HEK293 (cell line): ENCODE measurements around the gene PDE4A.

Source experiments
- CTCF ChIA-PET: fragments of 350-600 bp; formaldehyde crosslinking; extraction: SDS; loops from one replicate; lab custom pipeline; 2021; ENCODE audit warnings: antibody characterized with exemption; lab: Yijun Ruan, JAX
- POLR2A ChIA-PET: fragments of 300-600 bp; formaldehyde crosslinking; extraction: SDS; loops from one replicate; lab custom pipeline; 2020; ENCODE audit warnings: antibody characterized with exemption, inconsistent platforms; lab: Yijun Ruan, JAX
- H3K27ac ChIP-seq: fragments of 200-500 bp; sonication (Bioruptor generic); 2 replicates; pipeline ENCODE4 v1.5.1; 2014; ENCODE audit warnings: low read depth, low read length, control low read depth, inconsistent platforms; ENCODE audit errors: extremely low read depth
- H3K36me3 ChIP-seq, 2 experiments: fragments of 200-500 bp in 1 of 2; sonication (Bioruptor generic) in 1 of 2; 1 replicate in 1 of 2; 2 replicates in 1 of 2; pipeline ENCODE4 v1.5.1; 2014 to 2017; ENCODE audit warnings: inconsistent platforms in 2 of 2, low read length in 2 of 2; ENCODE audit not compliant: control insufficient read depth in 2 of 2, insufficient read depth in 1 of 2
- H3K4me1 ChIP-seq: fragments of 200-500 bp; sonication (Bioruptor generic); 2 replicates; pipeline ENCODE4 v1.5.1; 2014; ENCODE audit warnings: mild to moderate bottlenecking, low read length, inconsistent platforms; ENCODE audit not compliant: control insufficient read depth, insufficient read depth
- H3K4me3 ChIP-seq: 2 replicates; pipeline ENCODE4 v1.5.1; 2011; ENCODE audit warnings: low read depth, mild to moderate bottlenecking, control low read depth, low read length, moderate library complexity
- H3K9me3 ChIP-seq: fragments of 200-500 bp; sonication (Bioruptor generic); 2 replicates; pipeline ENCODE4 v1.5.1; 2014; ENCODE audit warnings: low read depth, low read length, inconsistent platforms; ENCODE audit not compliant: control insufficient read depth, insufficient read depth
- BCL11B ChIP-seq: fragments of 450-650 bp; formaldehyde crosslinking; IDR thresholded peaks from 2 replicates; pipeline ENCODE4 v1.5.1; 2016; ENCODE audit warnings: low read depth, missing biosample characterization, missing genetic modification characterization
- GLI2 ChIP-seq: fragments of 450-650 bp; formaldehyde crosslinking; IDR thresholded peaks from 2 replicates; pipeline ENCODE4; 2017; ENCODE audit warnings: missing biosample characterization, missing genetic modification characterization, low read depth, borderline replicate concordance
- SP2 ChIP-seq: fragments of 450-650 bp; formaldehyde crosslinking; IDR thresholded peaks from 2 replicates; pipeline ENCODE4 v1.5.1; 2016; ENCODE audit warnings: missing biosample characterization, missing genetic modification characterization
- ZFP3 ChIP-seq: fragments of 450-650 bp; formaldehyde crosslinking; IDR thresholded peaks from 2 replicates; pipeline ENCODE4 v1.5.1; 2016; ENCODE audit warnings: low read depth, missing biosample characterization, missing genetic modification characterization
- ZIC2 ChIP-seq: fragments of 450-650 bp; formaldehyde crosslinking; IDR thresholded peaks from 2 replicates; pipeline ENCODE4 v1.5.1; 2016; ENCODE audit warnings: missing biosample characterization, missing genetic modification characterization
- ZNF10 ChIP-seq: fragments of 450-650 bp; formaldehyde crosslinking; IDR thresholded peaks from 2 replicates; pipeline ENCODE4 v1.5.1; 2017; ENCODE audit warnings: missing biosample characterization, missing genetic modification characterization
- ZNF169 ChIP-seq: fragments of 450-650 bp; formaldehyde crosslinking; IDR thresholded peaks from 2 replicates; pipeline ENCODE4 v1.5.1; 2016; ENCODE audit warnings: missing biosample characterization, missing genetic modification characterization
- ZNF19 ChIP-seq: fragments of 450-650 bp; formaldehyde crosslinking; IDR thresholded peaks from 2 replicates; pipeline ENCODE4; 2016; ENCODE audit warnings: missing biosample characterization, missing genetic modification characterization, low read depth
- ZNF223 ChIP-seq: fragments of 450-650 bp; formaldehyde crosslinking; IDR thresholded peaks from 2 replicates; pipeline ENCODE4 v1.5.1; 2016; ENCODE audit warnings: missing biosample characterization, missing genetic modification characterization
- ZNF280C ChIP-seq: fragments of 450-650 bp; formaldehyde crosslinking; IDR thresholded peaks from 2 replicates; pipeline ENCODE4 v1.5.1; 2016; ENCODE audit warnings: missing biosample characterization, missing genetic modification characterization
- ZNF596 ChIP-seq: fragments of 450-650 bp; IDR thresholded peaks from 2 replicates; pipeline ENCODE4 v1.5.0; 2018; ENCODE audit warnings: missing biosample characterization, mild to moderate bottlenecking, missing genetic modification characterization, moderate library complexity
- ZNF664 ChIP-seq: fragments of 450-650 bp; formaldehyde crosslinking; IDR thresholded peaks from 2 replicates; pipeline ENCODE4 v1.5.1; 2016; ENCODE audit warnings: missing biosample characterization, missing genetic modification characterization
- ZNF670 ChIP-seq: fragments of 450-650 bp; formaldehyde crosslinking; IDR thresholded peaks from 2 replicates; pipeline ENCODE4 v1.5.1; 2016; ENCODE audit warnings: missing biosample characterization, missing genetic modification characterization, low read depth
- ZNF707 ChIP-seq: fragments of 450-650 bp; formaldehyde crosslinking; IDR thresholded peaks from 2 replicates; pipeline ENCODE4 v1.5.1; 2016; ENCODE audit warnings: missing biosample characterization, missing genetic modification characterization
- ZNF747 ChIP-seq: fragments of 450-650 bp; formaldehyde crosslinking; IDR thresholded peaks from 2 replicates; pipeline ENCODE4 v1.5.1; 2016; ENCODE audit warnings: missing biosample characterization, missing genetic modification characterization

The PDE4A gene

DNA sequence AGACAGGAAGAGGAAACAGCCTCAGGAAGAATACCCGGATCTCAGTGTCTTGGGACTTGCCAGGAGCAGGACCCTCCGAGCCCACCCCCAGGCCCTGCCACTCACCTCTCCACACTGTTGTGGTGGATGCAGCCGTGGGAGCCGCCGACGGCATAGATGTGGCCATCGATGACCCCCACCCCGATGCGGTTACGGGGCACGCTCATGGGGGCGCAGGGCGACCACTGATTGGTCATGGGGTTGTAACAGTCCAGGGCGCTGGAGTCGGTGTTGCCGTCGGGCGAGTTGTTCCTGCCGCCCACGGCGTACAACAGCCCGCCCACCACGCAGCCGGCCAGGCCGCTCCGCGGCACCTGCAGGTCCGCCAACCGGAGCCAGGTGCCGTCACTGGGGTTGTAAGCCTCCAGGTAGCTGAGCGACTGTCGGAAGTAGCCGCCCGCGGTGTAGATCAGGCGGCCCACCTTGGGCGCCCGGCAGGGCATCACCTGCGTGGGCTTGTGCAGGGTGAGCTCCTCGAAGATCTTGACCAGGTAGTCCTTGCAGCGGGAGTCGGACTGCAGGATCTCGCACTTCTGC is 71.2 kb downstream of the PDE4A start:
- POLR2A ChIA-PET = no interaction called here
- Histone ChIP-seq H3K4me1 (no peaks in the 10 kb centered on the region), H3K4me3 (no peak overlapping the region), H3K36me3 (peaks cover 27 to 70% of the 10 kb centered on the region in 2 experiments; a peak in 2 of 3 replicates), H3K9me3 (no peaks in the 10 kb centered on the region), H3K27ac (no peak overlapping the region)
- CTCF ChIA-PET = interaction anchor here (0.6 to 4.0 kb wide), 8 partner anchors 9 to 209 kb away, joined by 3 to 21 read pairs (median 4); no protein-coding TSS in a partner anchor
- TF ChIP-seq BCL11B (tag by site-specific recombination) (no peak), ZNF747 (tag by site-specific recombination) (no peak), ZNF596 (tag by site-specific recombination) (no peak), ZNF169 (no peak), ZNF670 (tag by site-specific recombination) (no peak)

GRCh38 chr19:10497371-10497770 is 77.0 kb downstream of the PDE4A start:
- POLR2A ChIA-PET = interaction anchor here (0.7 kb wide), 1 partner anchor 70 kb away, joined by 4 read pairs; no protein-coding TSS in a partner anchor
- CTCF ChIA-PET = interaction anchor here (0.6 to 1.0 kb wide), 4 partner anchors 11 to 80 kb away, joined by 3 to 5 read pairs (median 4); no protein-coding TSS in a partner anchor
- no peak overlapping the region for H3K4me3 ChIP-seq
- peaks cover 4% of the 10 kb centered on the region; the same call in 1 of the 2 replicates for H3K4me1 ChIP-seq
- peaks cover 32 to 60% of the 10 kb centered on the region in 2 experiments; a peak in 2 of 3 replicates for H3K36me3 ChIP-seq
- TF ChIP-seq SP2 (tag by site-specific recombination) = no peak
- peak; percentile 91 for TF ChIP-seq ZNF664 (tag by site-specific recombination)
- TF ChIP-seq ZNF223 (tag by site-specific recombination) = no peak
- TF ChIP-seq ZNF10 (tag by site-specific recombination) = no peak
- no peaks in the 10 kb centered on the region for H3K9me3 ChIP-seq
- H3K27ac ChIP-seq = no peak overlapping the region

- TF ChIP-seq ZNF19 (tag by site-specific recombination) (no peak), ZIC2 (tag by site-specific recombination) (peak; percentile 42; the same call in 1 of the 2 replicates), ZNF707 (no peak), ZNF280C (tag by site-specific recombination) (no peak)
- TF ChIP-seq, all 188 proteins: peak for 1
- Histone ChIP-seq H3K4me3 (no peak overlapping the region), H3K36me3 (peaks cover 31 to 49% of the 10 kb centered on the region in 2 experiments; a peak in 2 of 3 replicates), H3K4me1 (peaks cover 4% of the 10 kb centered on the region; the same call in 1 of the 2 replicates), H3K27ac (no peak overlapping the region), H3K9me3 (no peaks in the 10 kb centered on the region)
- ChIA-PET POLR2A (interaction anchor here (0.6 to 1.5 kb wide), 3 partner anchors 53 to 278 kb away, joined by 3 to 4 read pairs (median 3); no protein-coding TSS in a partner anchor), CTCF (interaction anchor here (0.6 to 1.7 kb wide), 3 partner anchors 21 to 164 kb away, joined by 3 to 5 read pairs (median 3); no protein-coding TSS in a partner anchor)
These were observed 79.4 kb downstream of the PDE4A start for GRCh38 chr19:10499550-10500246.

DNA sequence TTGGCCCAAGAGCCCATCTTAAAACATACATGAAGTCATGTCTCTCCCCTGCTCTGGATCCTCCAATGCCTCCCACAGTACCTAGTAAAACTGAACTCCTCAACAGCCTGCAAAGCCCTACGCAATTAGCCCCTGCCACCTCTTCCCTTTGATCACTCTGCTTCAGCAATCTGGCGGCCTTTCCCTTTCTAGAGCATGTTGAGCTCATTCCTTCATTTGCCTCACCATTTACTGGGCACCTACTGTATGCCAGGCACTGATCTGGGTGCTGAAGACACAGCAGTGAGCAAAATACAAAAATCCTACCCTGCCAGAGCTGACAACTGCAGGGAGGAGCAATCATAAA is 79.9 kb downstream of the PDE4A start:
- H3K4me1 ChIP-seq = peaks cover 4% of the 10 kb centered on the region; the same call in 1 of the 2 replicates
- no peak overlapping the region for H3K27ac ChIP-seq
- ChIA-PET CTCF (interaction anchor here (0.6 to 1.7 kb wide), 6 partner anchors 16 to 165 kb away, joined by 3 to 6 read pairs (median 4); no protein-coding TSS in a partner anchor), POLR2A (interaction anchor here (0.6 to 1.5 kb wide), 3 partner anchors 53 to 277 kb away, joined by 3 to 4 read pairs (median 3); no protein-coding TSS in a partner anchor)
- no peak overlapping the region for H3K4me3 ChIP-seq
- no peaks in the 10 kb centered on the region for H3K9me3 ChIP-seq
- TF ChIP-seq GLI2 (tag by site-specific recombination) (no peak), ZFP3 (tag by site-specific recombination) (peak; percentile 98)
- TF ChIP-seq, all 188 proteins: peak for 1
- peaks cover 26 to 44% of the 10 kb centered on the region in 2 experiments; a peak in 2 of 3 replicates for H3K36me3 ChIP-seq
